Thoracic aorta (tissue), 2 donors: ENCODE results near the gene SDHAF1. TPM values are rescaled to one million over a fixed set of nuclear protein-coding genes. Genes with fewer than 3 reads are reported as not detected.

Source experiments
- ATAC-seq: fragments of 150-250 bp; one replicate; pipeline ENCODE4 v1.8.0; 2017; ENCODE audit warnings: low read depth; ENCODE audit not compliant: insufficient number of reproducible peaks, low FRiP score
- DNase-seq: peaks from one replicate; pipeline ENCODE4 v3.0.0-alpha.2; 2020; ENCODE audit warnings: low spot score
- H3K27ac ChIP-seq, 2 donors: fragments of 200-600 bp; sonication (generic); 1 replicate in 1 of 2; 2 replicates in 1 of 2; pipeline ENCODE4 v1.5.1; 2016; ENCODE audit warnings: mild to moderate bottlenecking in 2 of 2, moderate library complexity in 2 of 2
- H3K27me3 ChIP-seq: fragments of 200-600 bp; sonication (generic); replicated peaks from 2 replicates; pipeline ENCODE4 v1.6.0; 2016; ENCODE audit warnings: mild to moderate bottlenecking; ENCODE audit not compliant: insufficient read depth
- H3K36me3 ChIP-seq: fragments of 200-600 bp; sonication (generic); one replicate; pipeline ENCODE4 v1.5.1; 2016
- H3K4me1 ChIP-seq, 2 donors: fragments of 200-600 bp; sonication (generic); 1 replicate in 1 of 2; 2 replicates in 1 of 2; pipeline versions ENCODE4 v1.5.1 to v1.6.0; 2016; ENCODE audit warnings: low read depth in 2 of 2, mild to moderate bottlenecking in 1 of 2; ENCODE audit not compliant: control insufficient read depth in 1 of 2
- H3K4me3 ChIP-seq: fragments of 200-600 bp; sonication (generic); 2 replicates; pipeline ENCODE4 v1.5.1; 2016; ENCODE audit warnings: mild to moderate bottlenecking
- H3K9me3 ChIP-seq: fragments of 200-600 bp; sonication (generic); 2 replicates; pipeline ENCODE4 v1.5.1; 2016
- total RNA-seq, 2 donors: library from RNA; depleted of rRNA; stranded (reverse); fragments of >200 nt; gene quantifications; one replicate each; pipeline versions ENCODE4 v1.1.0 to v1.2.3, GENCODE V29; 2016
- TF ChIP-seq, protein P1 (sequence below): fragments of 200-600 bp; sonication (generic); IDR thresholded peaks from one replicate; pipeline ENCODE4 v1.5.1; 2019; ENCODE audit warnings: antibody characterized with exemption

Gene SDHAF1
- total RNA-seq, 2 donors from 2014 or later: 43.0 to 70.5 TPM

DNA sequence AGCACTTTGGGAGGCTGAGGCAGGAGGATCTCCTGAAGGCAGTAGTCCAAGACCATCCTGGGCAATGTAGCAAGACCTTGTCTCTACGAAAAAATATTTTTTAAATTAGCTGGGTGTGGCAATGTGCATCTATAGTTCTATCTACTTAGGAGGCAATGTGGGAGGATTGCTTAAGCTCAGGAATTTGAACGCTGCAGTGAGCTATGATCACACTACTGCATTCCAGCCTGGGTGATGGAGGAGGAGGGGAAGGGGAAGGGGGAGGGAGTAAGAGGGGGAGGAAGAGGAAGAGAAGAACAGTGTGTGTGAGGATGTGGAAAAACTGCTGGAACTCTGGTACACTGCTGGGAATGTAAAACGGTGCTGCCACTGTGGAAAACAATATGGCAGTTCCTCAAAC lies 46.8 kb downstream of the SDHAF1 start:
- Histone ChIP-seq H3K4me1 (no peaks in the 10 kb centered on the region), H3K27me3 (no peaks in the 10 kb centered on the region), H3K9me3 (no peaks in the 10 kb centered on the region), H3K4me3 (no peak overlapping the region), H3K27ac (no peak overlapping the region), H3K36me3 (no peaks in the 10 kb centered on the region)
- DNase-seq (no peak), ATAC-seq (no peak)
- TF ChIP-seq, protein P1, sequence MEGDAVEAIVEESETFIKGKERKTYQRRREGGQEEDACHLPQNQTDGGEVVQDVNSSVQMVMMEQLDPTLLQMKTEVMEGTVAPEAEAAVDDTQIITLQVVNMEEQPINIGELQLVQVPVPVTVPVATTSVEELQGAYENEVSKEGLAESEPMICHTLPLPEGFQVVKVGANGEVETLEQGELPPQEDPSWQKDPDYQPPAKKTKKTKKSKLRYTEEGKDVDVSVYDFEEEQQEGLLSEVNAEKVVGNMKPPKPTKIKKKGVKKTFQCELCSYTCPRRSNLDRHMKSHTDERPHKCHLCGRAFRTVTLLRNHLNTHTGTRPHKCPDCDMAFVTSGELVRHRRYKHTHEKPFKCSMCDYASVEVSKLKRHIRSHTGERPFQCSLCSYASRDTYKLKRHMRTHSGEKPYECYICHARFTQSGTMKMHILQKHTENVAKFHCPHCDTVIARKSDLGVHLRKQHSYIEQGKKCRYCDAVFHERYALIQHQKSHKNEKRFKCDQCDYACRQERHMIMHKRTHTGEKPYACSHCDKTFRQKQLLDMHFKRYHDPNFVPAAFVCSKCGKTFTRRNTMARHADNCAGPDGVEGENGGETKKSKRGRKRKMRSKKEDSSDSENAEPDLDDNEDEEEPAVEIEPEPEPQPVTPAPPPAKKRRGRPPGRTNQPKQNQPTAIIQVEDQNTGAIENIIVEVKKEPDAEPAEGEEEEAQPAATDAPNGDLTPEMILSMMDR: no peak

DNA sequence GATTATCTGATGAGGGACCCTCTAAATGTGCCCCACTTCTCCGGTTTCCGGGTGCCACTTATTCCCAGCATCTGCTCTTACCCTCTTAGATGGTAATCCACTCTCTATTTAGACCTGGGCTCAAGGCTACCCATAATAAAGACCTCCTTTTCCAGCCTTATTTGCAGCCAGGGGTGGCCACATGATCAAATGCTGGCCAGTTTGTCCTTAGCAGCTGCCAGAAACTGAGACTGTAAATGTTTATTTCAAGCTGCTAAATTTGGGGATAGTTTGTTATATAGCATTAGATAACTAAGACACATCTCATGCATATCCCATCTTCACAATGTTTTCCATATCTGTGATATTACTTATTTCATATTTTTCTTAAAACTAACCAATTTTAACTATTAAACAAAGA lies 49.0 kb downstream of the SDHAF1 start:
- no peaks in the 10 kb centered on the region for H3K4me1 ChIP-seq
- no peaks in the 10 kb centered on the region for H3K36me3 ChIP-seq
- ATAC-seq: no peak
- H3K27me3 ChIP-seq: no peaks in the 10 kb centered on the region
- no peak for DNase-seq
- no peak overlapping the region for H3K4me3 ChIP-seq
- TF ChIP-seq, protein P1: no peak
- H3K9me3 ChIP-seq: no peaks in the 10 kb centered on the region
- no peak overlapping the region for H3K27ac ChIP-seq

Other genes starting within 250 kb of the SDHAF1 start
- 10 to 100 TPM; 34.4 to 42.6 TPM for gene U2AF1L4, start 249.8 kb upstream of the SDHAF1 start, total RNA-seq
- 10 to 100 TPM; 25.5 to 30.1 TPM for gene PSENEN, start 249.5 kb upstream of the SDHAF1 start, total RNA-seq
- 10 to 100 TPM in 1 of 2 donors, 1 to 10 TPM in 1; 9.9 to 30.5 TPM for gene LIN37, start 246.6 kb upstream of the SDHAF1 start, total RNA-seq
- gene HSPB6, start 238.2 kb upstream of the SDHAF1 start, total RNA-seq: 100 to 1,000 TPM in 1 of 2 donors, 10 to 100 TPM in 1; 78.6 to 130 TPM
- 10 to 100 TPM; 11.1 to 16.6 TPM for gene PROSER3, start 237.0 kb upstream of the SDHAF1 start, total RNA-seq
- 10 to 100 TPM; 15.4 to 30.7 TPM for gene ARHGAP33, start 219.6 kb upstream of the SDHAF1 start, total RNA-seq
- not detected for gene PRODH2, start 182.3 kb upstream of the SDHAF1 start, total RNA-seq
- not detected for gene NPHS1, start 142.7 kb upstream of the SDHAF1 start, total RNA-seq
- under 1 TPM in 1 of 2 donors, not detected in 1; 0.92 TPM for gene KIRREL2, start 138.3 kb upstream of the SDHAF1 start, total RNA-seq
- 10 to 100 TPM; 28.1 to 47.2 TPM for gene APLP1, start 126.6 kb upstream of the SDHAF1 start, total RNA-seq
- 10 to 100 TPM in 1 of 2 donors, 1 to 10 TPM in 1; 5.4 to 32.6 TPM for gene NFKBID, start 94.6 kb upstream of the SDHAF1 start, total RNA-seq
- gene HCST, start 92.7 kb upstream of the SDHAF1 start, total RNA-seq: 10 to 100 TPM in 1 of 2 donors, 1 to 10 TPM in 1; 4.5 to 13.2 TPM
- gene TYROBP, start 86.9 kb upstream of the SDHAF1 start, total RNA-seq: 100 to 1,000 TPM; 155 to 247 TPM
- gene LRFN3, start 58.8 kb upstream of the SDHAF1 start, total RNA-seq: 10 to 100 TPM; 14.3 to 26.7 TPM
- 1 to 10 TPM in 1 of 2 donors, under 1 TPM in 1; 0.92 to 2.4 TPM for gene SYNE4, start 13.6 kb downstream of the SDHAF1 start, total RNA-seq
- gene ALKBH6, start 19.0 kb downstream of the SDHAF1 start, total RNA-seq: 10 to 100 TPM; 19.8 to 55.8 TPM
- 10 to 100 TPM; 21.3 to 29.0 TPM for gene CLIP3, start 37.7 kb downstream of the SDHAF1 start, total RNA-seq
- gene THAP8, start 59.1 kb downstream of the SDHAF1 start, total RNA-seq: 1 to 10 TPM; 6.4 to 6.6 TPM
- 1 to 10 TPM in 1 of 2 donors, under 1 TPM in 1; 0.99 to 1.2 TPM for gene WDR62, start 59.7 kb downstream of the SDHAF1 start, total RNA-seq
- not detected for gene OVOL3, start 116.0 kb downstream of the SDHAF1 start, total RNA-seq
- gene POLR2I, start 119.7 kb downstream of the SDHAF1 start, total RNA-seq: 10 to 100 TPM; 22.1 to 32.6 TPM
- gene TBCB, start 120.3 kb downstream of the SDHAF1 start, total RNA-seq: 100 to 1,000 TPM; 158 to 260 TPM
- 100 to 1,000 TPM; 161 to 220 TPM for gene CAPNS1, start 144.9 kb downstream of the SDHAF1 start, total RNA-seq
- 10 to 100 TPM in 1 of 2 donors, 1 to 10 TPM in 1; 6.3 to 41.0 TPM for gene COX7A1, start 157.3 kb downstream of the SDHAF1 start, total RNA-seq
- gene ZNF565, start 219.5 kb downstream of the SDHAF1 start, total RNA-seq: 1 to 10 TPM; 1.9 to 6.6 TPM
- 10 to 100 TPM; 37.8 to 71.1 TPM for gene ZNF146, start 219.9 kb downstream of the SDHAF1 start, total RNA-seq